G401 (cell line): ENCODE results near the gene EIF2B2. TPM values are rescaled to one million over a fixed set of nuclear protein-coding genes. Genes with fewer than 3 reads are reported as not detected.

Experiments used
- DNase-seq: peaks from one replicate; pipeline ENCODE4 v3.0.0-alpha.2; 2015; ENCODE audit warnings: low spot score
- in situ Hi-C: cut with HindIII; loops from 2 replicates; pipeline ENCODE4 v1.10.0; 2016; ENCODE audit warnings: low sequenced_read_pairs, mixed read lengths
- total RNA-seq: library from RNA; depleted of rRNA; stranded (reverse); fragments of >200 nt; shearing (Covaris generic); gene quantifications from 2 replicates; pipeline ENCODE4 v1.2.3, GENCODE V29; 2014; rRNA removed

The EIF2B2 gene
- total RNA-seq, 1 experiment from 2014 or later = 88.4 TPM

DNA sequence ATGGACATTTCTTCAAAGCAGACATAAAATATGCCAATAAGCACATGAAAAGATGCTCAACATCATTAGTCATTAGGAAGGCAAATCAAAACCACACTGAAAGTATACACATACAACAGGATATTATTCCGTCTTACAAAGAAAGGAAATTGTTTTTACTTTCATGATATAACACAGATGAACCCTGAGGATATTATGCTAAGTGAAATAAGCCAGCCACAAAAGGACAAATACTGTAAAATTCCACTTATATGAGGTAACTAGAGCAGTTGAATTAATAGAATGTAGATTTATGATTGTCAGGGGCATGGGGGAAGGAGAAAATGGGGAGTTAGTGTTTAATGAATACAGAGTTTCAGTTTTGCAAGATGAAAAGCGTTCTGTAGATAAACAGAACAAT, 56.9 kb downstream of the EIF2B2 start:
- DNase-seq = no peak
- in situ Hi-C loops = no loop called here

DNA sequence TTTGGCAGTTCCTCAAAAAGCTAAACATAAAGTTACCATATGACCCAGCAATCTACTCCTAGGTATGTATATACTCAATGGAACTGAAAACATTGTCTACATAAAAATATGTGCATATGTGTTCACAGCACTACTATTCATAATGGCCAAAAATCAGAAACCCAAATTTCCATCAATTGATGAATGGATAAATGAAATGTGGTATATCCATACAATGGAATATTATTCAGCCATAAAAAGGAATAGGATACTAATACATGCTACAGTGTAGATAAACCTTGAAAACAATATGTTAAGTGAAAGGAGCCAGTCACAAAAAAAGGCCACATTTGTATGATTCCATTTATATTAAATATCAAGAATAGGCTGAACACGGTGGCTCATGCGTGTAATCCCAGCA, 57.7 kb downstream of the EIF2B2 start:
- in situ Hi-C loops = no loop called here

More for the DNA sequence above, 57.7 kb downstream of the EIF2B2 start:
- no peak for DNase-seq

Other genes starting within 250 kb of the EIF2B2 start
- gene YLPM1, start 239.6 kb upstream of the EIF2B2 start, total RNA-seq = 10.4 and 12.2 TPM in 2 replicates
- not detected in 2 replicates for gene PROX2, start 126.8 kb upstream of the EIF2B2 start, total RNA-seq
- 93.5 and 101 TPM in 2 replicates for gene DLST, start 121.0 kb upstream of the EIF2B2 start, total RNA-seq
- gene RPS6KL1, start 79.7 kb upstream of the EIF2B2 start, total RNA-seq = 31.0 and 33.7 TPM in 2 replicates
- gene PGF, start 47.3 kb upstream of the EIF2B2 start, total RNA-seq = 1.8 and 3.9 TPM in 2 replicates
- gene MLH3, start 48.5 kb downstream of the EIF2B2 start, total RNA-seq = 11.1 and 21.0 TPM in 2 replicates
- gene ACYP1, start 61.1 kb downstream of the EIF2B2 start, total RNA-seq = 11.9 and 18.7 TPM in 2 replicates
- 2.1 TPM in 1 of 2 replicates, not detected in the other for gene ZC2HC1C, start 66.7 kb downstream of the EIF2B2 start, total RNA-seq
- 47.9 and 49.3 TPM in 2 replicates for gene NEK9, start 124.1 kb downstream of the EIF2B2 start, total RNA-seq
- gene TMED10, start 173.7 kb downstream of the EIF2B2 start, total RNA-seq = 180 and 202 TPM in 2 replicates